SK-N-SH (cell line): ENCODE data around the gene IL27RA. TPM values are rescaled to one million over a fixed set of nuclear protein-coding genes. Genes with fewer than 3 reads are reported as not detected.

Experiments
- CTCF ChIA-PET: fragments of 300-600, 350-600 bp; formaldehyde crosslinking; extraction: SDS; loops from one replicate; lab custom pipeline; 2021; lab: Yijun Ruan, JAX
- POLR2A ChIA-PET: fragments of 350-600 bp; sonication (Branson Sonifier 250); formaldehyde crosslinking; extraction: SDS; loops from one replicate; lab custom pipeline; 2020; ENCODE audit warnings: antibody characterized with exemption, inconsistent platforms; lab: Yijun Ruan, JAX
- DNase-seq: peaks from one replicate; pipeline ENCODE4 v3.0.0; 2012
- H2AFZ ChIP-seq: fragments of 200-600 bp; sonication (generic); 2 replicates; pipeline ENCODE4 v1.8.1; 2016; ENCODE audit warnings: antibody characterized with exemption, mild to moderate bottlenecking, low read depth
- H3F3A ChIP-seq: fragments of 200-600 bp; sonication (generic); replicated peaks from 2 replicates; pipeline ENCODE3; 2016; ENCODE audit warnings: antibody characterized with exemption, mild to moderate bottlenecking; ENCODE audit not compliant: insufficient read depth
- H3K27ac ChIP-seq, 2 experiments: fragments of 200-500 bp in 1 of 2; fragments of 200-600 bp in 1 of 2; sonication (Bioruptor generic) in 1 of 2; sonication (generic), shearing (Covaris generic) in 1 of 2; 2 replicates each; pipeline versions ENCODE4 v1.5.1 to v1.6.1; 2014 to 2016; ENCODE audit warnings: low read depth in 2 of 2, inconsistent platforms in 1 of 2, low read length in 1 of 2, mild to moderate bottlenecking in 1 of 2, mixed read lengths in 1 of 2
- H3K27me3 ChIP-seq: fragments of 200-600 bp; sonication (generic), shearing (Covaris generic); 2 replicates; pipeline ENCODE4 v1.6.1; 2016; ENCODE audit warnings: mixed run types; ENCODE audit not compliant: insufficient read depth
- H3K36me3 ChIP-seq, 2 experiments: fragments of 200-500 bp in 1 of 2; fragments of 200-600 bp in 1 of 2; sonication (Bioruptor generic) in 1 of 2; sonication (generic) in 1 of 2; replicated peaks in 1 of 2; 2 replicates each; pipeline versions ENCODE3 to v1.5.1; 2014 to 2016; ENCODE audit warnings: low read length in 1 of 2, mild to moderate bottlenecking in 1 of 2; ENCODE audit not compliant: insufficient read depth in 2 of 2, control insufficient read depth in 1 of 2
- H3K4me1 ChIP-seq, 2 experiments: fragments of 200-500 bp in 1 of 2; fragments of 200-600 bp in 1 of 2; sonication (Bioruptor generic) in 1 of 2; sonication (generic), shearing (Covaris generic) in 1 of 2; 2 replicates each; pipeline versions ENCODE4 v1.5.1 to v1.6.1; 2014 to 2016; ENCODE audit warnings: low read depth in 1 of 2, low read length in 1 of 2, mixed run types in 1 of 2; ENCODE audit not compliant: insufficient read depth in 2 of 2, control insufficient read depth in 1 of 2
- H3K4me2 ChIP-seq: fragments of 200-600 bp; sonication (generic), shearing (Covaris generic); 2 replicates; pipeline ENCODE4 v1.6.1; 2017; ENCODE audit warnings: mixed run types
- H3K4me3 ChIP-seq, 2 experiments: fragments of 200-500 bp in 1 of 2; fragments of 200-600 bp in 1 of 2; sonication (Bioruptor generic) in 1 of 2; sonication (generic), shearing (Covaris generic) in 1 of 2; 2 replicates each; pipeline versions ENCODE4 v1.5.1 to v1.8.1; 2014 to 2016; ENCODE audit warnings: low read depth in 2 of 2, inconsistent platforms in 1 of 2, low read length in 1 of 2, mild to moderate bottlenecking in 1 of 2, mixed read lengths in 1 of 2, moderate library complexity in 1 of 2
- H3K79me2 ChIP-seq: fragments of 200-600 bp; sonication (generic); 2 replicates; pipeline ENCODE4 v1.8.1; 2017; ENCODE audit warnings: mild to moderate bottlenecking; ENCODE audit not compliant: insufficient read depth
- H3K9ac ChIP-seq: fragments of 200-600 bp; sonication (generic); 2 replicates; pipeline ENCODE4 v1.6.1; 2017; ENCODE audit warnings: mixed run types
- H3K9me2 ChIP-seq: fragments of 200-600 bp; sonication (generic); 2 replicates; pipeline ENCODE4 v1.6.1; 2017; ENCODE audit warnings: mixed run types
- H3K9me3 ChIP-seq: fragments of 200-600 bp; sonication (generic); 2 replicates; pipeline ENCODE4 v1.6.1; 2017; ENCODE audit warnings: mixed run types, mild to moderate bottlenecking, moderate library complexity
- H4K20me1 ChIP-seq: fragments of 200-600 bp; sonication (generic); 2 replicates; pipeline ENCODE4 v1.6.1; 2017; ENCODE audit warnings: mild to moderate bottlenecking, mixed run types; ENCODE audit not compliant: insufficient read depth
- CHD2 ChIP-seq: fragments of 150-350 bp; IDR thresholded peaks from 2 replicates; pipeline ENCODE4 v1.6.1; 2018; ENCODE audit warnings: low read length; ENCODE audit not compliant: partially characterized antibody
- ELF1 ChIP-seq: IDR thresholded peaks from 2 replicates; pipeline ENCODE4 v1.4.0; 2012
- EZH2phosphoT487 ChIP-seq: fragments of 200-600 bp; sonication (generic); IDR thresholded peaks from 2 replicates; pipeline ENCODE4 v1.6.1; 2017; ENCODE audit warnings: low read depth, mixed run types, mild to moderate bottlenecking, antibody characterized with exemption, moderate library complexity, borderline replicate concordance
- FOSL2 ChIP-seq: IDR thresholded peaks from 2 replicates; pipeline ENCODE4 v1.4.0; 2012; ENCODE audit warnings: low read depth, mild to moderate bottlenecking, moderate library complexity, borderline replicate concordance
- FOXJ3 ChIP-seq: sonication (generic); formaldehyde crosslinking; IDR thresholded peaks from 2 replicates; pipeline ENCODE4 v1.5.1; 2020; ENCODE audit warnings: mild to moderate bottlenecking, missing genetic modification reagents
- FOXM1 ChIP-seq: IDR thresholded peaks from 2 replicates; pipeline ENCODE4 v1.4.0; 2012; ENCODE audit warnings: low read depth, mild to moderate bottlenecking
- MEF2A ChIP-seq: IDR thresholded peaks from 2 replicates; pipeline ENCODE4 v1.4.0; 2012; ENCODE audit warnings: low read depth, borderline replicate concordance
- NRF1 ChIP-seq: IDR thresholded peaks from 2 replicates; pipeline ENCODE4 v1.6.1; 2012; ENCODE audit warnings: low read depth, mild to moderate bottlenecking, low read length
- POLR2AphosphoS5 ChIP-seq: IDR thresholded peaks from 2 replicates; pipeline ENCODE4 v1.6.1; 2012; ENCODE audit warnings: low read depth, low read length
- SMC3 ChIP-seq: IDR thresholded peaks from 2 replicates; pipeline ENCODE4 v1.6.1; 2012; ENCODE audit warnings: low read depth, low read length, improper control_type of control experiment
- TAF1 ChIP-seq: IDR thresholded peaks from 2 replicates; pipeline ENCODE4 v1.6.1; 2012; ENCODE audit warnings: low read depth, mild to moderate bottlenecking, low read length, moderate library complexity, borderline replicate concordance
- YY1 ChIP-seq: IDR thresholded peaks from 2 replicates; pipeline ENCODE4 v1.4.0; 2012; ENCODE audit warnings: low read depth, mild to moderate bottlenecking
- WGBS: methylation state at CpG from one replicate; pipeline ENCODE4 v1.1.6; 2017; ENCODE audit warnings: low lambda C conversion rate; 5-methylcytosine and 5-hydroxymethylcytosine counted together
- polyA plus RNA-seq, 3 experiments: library from polyadenylated mRNA; depleted of rRNA; stranded (reverse); fragments of >200 nt; gene quantifications; 2 replicates each; pipeline ENCODE4 v1.2.3, GENCODE V29; 2012
- TF ChIP-seq, protein P1 (sequence below): fragments of 200-600 bp; sonication (generic); IDR thresholded peaks from 2 replicates; pipeline ENCODE4 v1.6.1; 2017; ENCODE audit warnings: antibody characterized with exemption, mild to moderate bottlenecking, moderate library complexity
- TF ChIP-seq, protein P2 (sequence below): IDR thresholded peaks from 2 replicates; pipeline ENCODE4 v1.4.0; 2012; ENCODE audit warnings: low read depth
- TF ChIP-seq, protein P3 (sequence below): IDR thresholded peaks from 2 replicates; pipeline ENCODE4 v1.4.0; 2012; ENCODE audit warnings: low read depth, borderline replicate concordance

Gene IL27RA
- polyA plus RNA-seq, 1 of the 3 experiments (the other 2 are of a cell fraction) = 9.3 TPM

DNA sequence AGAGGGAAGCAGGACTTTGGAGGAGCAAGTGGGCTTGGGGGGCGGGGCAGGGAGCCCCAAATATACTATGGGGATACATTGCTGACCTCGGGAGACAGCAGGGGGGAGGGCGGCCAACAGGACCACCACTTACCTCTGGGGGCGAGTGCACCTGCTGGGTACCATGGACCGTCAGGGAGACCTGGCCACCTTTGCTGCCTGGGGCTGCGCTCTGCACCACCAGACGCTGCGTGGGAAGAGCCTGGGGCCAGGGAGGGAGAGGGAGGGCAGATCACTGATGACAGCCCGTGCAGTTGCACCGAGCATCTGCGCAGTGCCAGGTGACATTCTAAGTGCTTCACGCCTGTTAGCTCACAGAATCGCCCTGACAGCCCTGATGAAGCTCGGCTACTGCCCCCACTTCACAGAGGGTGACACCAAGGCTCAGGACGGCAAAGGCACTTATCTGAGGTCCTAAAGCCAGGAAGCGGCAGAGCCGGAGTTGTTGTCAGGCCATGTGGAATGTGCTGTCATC lies 49.5 kb upstream of the IL27RA start:
- 88% methylated on average over 6 of the region's 17 CpGs for WGBS
- Histone ChIP-seq H3K9me3 (no peaks in the 10 kb centered on the region), H3K36me3 (peaks cover 0 to 3% of the 10 kb centered on the region in 2 experiments), H3K27ac (no peak overlapping the region), H3K9ac (no peak overlapping the region), H3K4me1 (peaks cover 13 to 39% of the 10 kb centered on the region in 2 experiments; a peak in 3 of 4 replicates), H3K4me2 (no peak overlapping the region), H3K4me3 (no peak overlapping the region), H4K20me1 (no peaks in the 10 kb centered on the region), H3K79me2 (no peaks in the 10 kb centered on the region), H2AFZ (no peak overlapping the region), H3F3A (peaks cover 13% of the 10 kb centered on the region), H3K27me3 (no peaks in the 10 kb centered on the region), H3K9me2 (no peaks in the 10 kb centered on the region)
- no peak for DNase-seq
- POLR2A ChIA-PET = no interaction called here
- TF ChIP-seq CHD2 (no peak), FOXM1 (no peak), EZH2phosphoT487 (no peak), POLR2AphosphoS5 (no peak), MEF2A (no peak)
- TF ChIP-seq, protein P1, sequence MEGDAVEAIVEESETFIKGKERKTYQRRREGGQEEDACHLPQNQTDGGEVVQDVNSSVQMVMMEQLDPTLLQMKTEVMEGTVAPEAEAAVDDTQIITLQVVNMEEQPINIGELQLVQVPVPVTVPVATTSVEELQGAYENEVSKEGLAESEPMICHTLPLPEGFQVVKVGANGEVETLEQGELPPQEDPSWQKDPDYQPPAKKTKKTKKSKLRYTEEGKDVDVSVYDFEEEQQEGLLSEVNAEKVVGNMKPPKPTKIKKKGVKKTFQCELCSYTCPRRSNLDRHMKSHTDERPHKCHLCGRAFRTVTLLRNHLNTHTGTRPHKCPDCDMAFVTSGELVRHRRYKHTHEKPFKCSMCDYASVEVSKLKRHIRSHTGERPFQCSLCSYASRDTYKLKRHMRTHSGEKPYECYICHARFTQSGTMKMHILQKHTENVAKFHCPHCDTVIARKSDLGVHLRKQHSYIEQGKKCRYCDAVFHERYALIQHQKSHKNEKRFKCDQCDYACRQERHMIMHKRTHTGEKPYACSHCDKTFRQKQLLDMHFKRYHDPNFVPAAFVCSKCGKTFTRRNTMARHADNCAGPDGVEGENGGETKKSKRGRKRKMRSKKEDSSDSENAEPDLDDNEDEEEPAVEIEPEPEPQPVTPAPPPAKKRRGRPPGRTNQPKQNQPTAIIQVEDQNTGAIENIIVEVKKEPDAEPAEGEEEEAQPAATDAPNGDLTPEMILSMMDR = no peak
- CTCF ChIA-PET = interaction anchor here (0.7 kb wide), 1 partner anchor 1134 kb away, joined by 3 read pairs; no protein-coding TSS in a partner anchor

DNA sequence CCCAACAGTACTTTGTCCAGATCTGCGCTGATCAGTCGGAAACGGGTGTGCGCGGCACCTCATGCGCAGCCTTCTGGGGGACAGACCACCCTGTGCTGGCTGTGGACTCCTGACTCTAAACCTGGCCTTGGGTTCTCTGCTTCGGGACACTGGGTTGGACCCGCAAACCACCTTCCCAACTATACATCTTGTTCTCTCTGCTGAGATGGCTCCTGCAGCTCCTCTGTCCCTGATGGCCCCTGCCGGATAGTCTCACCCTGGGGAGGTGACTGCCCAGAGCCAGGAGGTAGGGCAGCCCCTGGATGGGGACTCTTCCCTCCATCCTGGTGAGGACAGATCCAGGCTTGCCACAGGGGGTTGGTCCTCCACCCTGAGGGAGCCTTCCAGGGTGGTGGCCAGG lies 48.8 kb upstream of the IL27RA start:
- Histone ChIP-seq H3K9me3 (no peaks in the 10 kb centered on the region), H3K4me3 (no peak overlapping the region), H3K27ac (no peak overlapping the region), H2AFZ (no peak overlapping the region), H3K36me3 (peaks cover 0 to 3% of the 10 kb centered on the region in 2 experiments), H3K9me2 (no peaks in the 10 kb centered on the region), H3K4me2 (no peak overlapping the region), H3K27me3 (no peaks in the 10 kb centered on the region), H4K20me1 (no peaks in the 10 kb centered on the region)
- CTCF ChIA-PET = interaction anchor here (0.8 kb wide), 1 partner anchor 30 kb away, joined by 3 read pairs; no protein-coding TSS in a partner anchor
- no peak for TF ChIP-seq POLR2AphosphoS5
- TF ChIP-seq FOXJ3 (CRISPR knock-in tag) = no peak
- TF ChIP-seq, protein P2, sequence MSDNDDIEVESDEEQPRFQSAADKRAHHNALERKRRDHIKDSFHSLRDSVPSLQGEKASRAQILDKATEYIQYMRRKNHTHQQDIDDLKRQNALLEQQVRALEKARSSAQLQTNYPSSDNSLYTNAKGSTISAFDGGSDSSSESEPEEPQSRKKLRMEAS = no peak
- no peak for TF ChIP-seq YY1
- no peak for TF ChIP-seq TAF1
- no peak for TF ChIP-seq ELF1
- TF ChIP-seq FOXM1 = no peak
- TF ChIP-seq NRF1 = no peak
- no peak for TF ChIP-seq SMC3
- TF ChIP-seq, protein P3, sequence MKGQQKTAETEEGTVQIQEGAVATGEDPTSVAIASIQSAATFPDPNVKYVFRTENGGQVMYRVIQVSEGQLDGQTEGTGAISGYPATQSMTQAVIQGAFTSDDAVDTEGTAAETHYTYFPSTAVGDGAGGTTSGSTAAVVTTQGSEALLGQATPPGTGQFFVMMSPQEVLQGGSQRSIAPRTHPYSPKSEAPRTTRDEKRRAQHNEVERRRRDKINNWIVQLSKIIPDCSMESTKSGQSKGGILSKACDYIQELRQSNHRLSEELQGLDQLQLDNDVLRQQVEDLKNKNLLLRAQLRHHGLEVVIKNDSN = no peak
- TF ChIP-seq EZH2phosphoT487 = no peak
- TF ChIP-seq FOSL2 = no peak
- TF ChIP-seq, all 33 proteins: peak for 0
- WGBS = 99% methylated on average over 8 of the region's 9 CpGs
- Histone ChIP-seq H3K79me2 (no peaks in the 10 kb centered on the region), H3K9ac (no peak overlapping the region), H3F3A (peaks cover 13% of the 10 kb centered on the region), H3K4me1 (peaks cover 16 to 46% of the 10 kb centered on the region in 2 experiments; a peak in 3 of 4 replicates)
- DNase-seq = no peak
- POLR2A ChIA-PET = no interaction called here
